Measurements from ENCODE around the gene VPS26B. TPM values are rescaled to one million over a fixed set of nuclear protein-coding genes. Genes with fewer than 3 reads are reported as not detected.

VPS26B gene
- total RNA-seq, 1 experiment from 2014 or later: 28.6 TPM

DNA sequence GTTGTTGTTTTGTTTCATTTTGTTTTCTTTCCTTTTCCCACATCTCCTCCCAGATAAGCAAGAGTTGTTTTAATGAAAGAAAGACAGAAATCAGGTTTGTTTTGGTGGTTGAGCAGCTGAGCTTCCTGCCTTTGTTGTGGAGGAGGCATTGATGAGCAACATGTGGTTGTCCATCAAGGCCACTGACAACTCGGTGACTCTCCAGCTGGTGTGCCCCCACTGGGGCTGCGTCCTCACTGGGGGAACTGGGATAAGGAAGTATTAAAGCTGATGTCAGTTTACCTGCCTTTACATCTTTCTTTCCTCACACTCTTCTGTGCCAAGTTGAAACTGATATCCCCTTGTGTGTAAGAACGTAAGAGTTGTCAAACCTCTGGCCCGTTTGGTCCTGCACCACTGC lies 5.9 kb downstream of the VPS26B start:
- intact Hi-C loops (cut with micrococcal nuclease; ENCODE audit: unreplicated experiment): no loop called here
- Histone ChIP-seq H4K20me1 (ENCODE audit: insufficient read depth) (no peaks in the 10 kb centered on the region), H3K4me2 (no peak overlapping the region), H3K4me3 (no peak overlapping the region), H3K27me3 (ENCODE audit: insufficient read depth, low read depth) (no peaks in the 10 kb centered on the region), H3K79me2 (ENCODE audit: low read depth) (peaks cover 26% of the 10 kb centered on the region; the same call in 1 of the 2 replicates), H2AFZ (no peak overlapping the region), H3K36me3 (ENCODE audit: low read depth) (no peaks in the 10 kb centered on the region), H3K9me3 (ENCODE audit: insufficient read depth, low read depth) (no peaks in the 10 kb centered on the region), H3K27ac (no peak overlapping the region), H3K9me2 (ENCODE audit: insufficient read depth) (no peaks in the 10 kb centered on the region), H3K4me1 (replicated peaks; ENCODE audit: insufficient read depth) (peaks cover 10% of the 10 kb centered on the region; the same call in 1 of the 2 replicates), H3F3A (ENCODE audit: insufficient read depth, low read depth) (no peaks in the 10 kb centered on the region)
- ChIA-PET POLR2A (ENCODE audit: unreplicated experiment) (no interaction called here), CTCF (no interaction called here)
- TF ChIP-seq, protein P1, sequence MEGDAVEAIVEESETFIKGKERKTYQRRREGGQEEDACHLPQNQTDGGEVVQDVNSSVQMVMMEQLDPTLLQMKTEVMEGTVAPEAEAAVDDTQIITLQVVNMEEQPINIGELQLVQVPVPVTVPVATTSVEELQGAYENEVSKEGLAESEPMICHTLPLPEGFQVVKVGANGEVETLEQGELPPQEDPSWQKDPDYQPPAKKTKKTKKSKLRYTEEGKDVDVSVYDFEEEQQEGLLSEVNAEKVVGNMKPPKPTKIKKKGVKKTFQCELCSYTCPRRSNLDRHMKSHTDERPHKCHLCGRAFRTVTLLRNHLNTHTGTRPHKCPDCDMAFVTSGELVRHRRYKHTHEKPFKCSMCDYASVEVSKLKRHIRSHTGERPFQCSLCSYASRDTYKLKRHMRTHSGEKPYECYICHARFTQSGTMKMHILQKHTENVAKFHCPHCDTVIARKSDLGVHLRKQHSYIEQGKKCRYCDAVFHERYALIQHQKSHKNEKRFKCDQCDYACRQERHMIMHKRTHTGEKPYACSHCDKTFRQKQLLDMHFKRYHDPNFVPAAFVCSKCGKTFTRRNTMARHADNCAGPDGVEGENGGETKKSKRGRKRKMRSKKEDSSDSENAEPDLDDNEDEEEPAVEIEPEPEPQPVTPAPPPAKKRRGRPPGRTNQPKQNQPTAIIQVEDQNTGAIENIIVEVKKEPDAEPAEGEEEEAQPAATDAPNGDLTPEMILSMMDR (conservative IDR thresholded peaks at IDR 0.05): no peak
- no peak for TF ChIP-seq EZH2 (IDR thresholded peaks at IDR 0.05; ENCODE audit: low read depth)
- DNase-seq: no peak
- BruUV-seq (replicated peaks): no TSS peak

DNA sequence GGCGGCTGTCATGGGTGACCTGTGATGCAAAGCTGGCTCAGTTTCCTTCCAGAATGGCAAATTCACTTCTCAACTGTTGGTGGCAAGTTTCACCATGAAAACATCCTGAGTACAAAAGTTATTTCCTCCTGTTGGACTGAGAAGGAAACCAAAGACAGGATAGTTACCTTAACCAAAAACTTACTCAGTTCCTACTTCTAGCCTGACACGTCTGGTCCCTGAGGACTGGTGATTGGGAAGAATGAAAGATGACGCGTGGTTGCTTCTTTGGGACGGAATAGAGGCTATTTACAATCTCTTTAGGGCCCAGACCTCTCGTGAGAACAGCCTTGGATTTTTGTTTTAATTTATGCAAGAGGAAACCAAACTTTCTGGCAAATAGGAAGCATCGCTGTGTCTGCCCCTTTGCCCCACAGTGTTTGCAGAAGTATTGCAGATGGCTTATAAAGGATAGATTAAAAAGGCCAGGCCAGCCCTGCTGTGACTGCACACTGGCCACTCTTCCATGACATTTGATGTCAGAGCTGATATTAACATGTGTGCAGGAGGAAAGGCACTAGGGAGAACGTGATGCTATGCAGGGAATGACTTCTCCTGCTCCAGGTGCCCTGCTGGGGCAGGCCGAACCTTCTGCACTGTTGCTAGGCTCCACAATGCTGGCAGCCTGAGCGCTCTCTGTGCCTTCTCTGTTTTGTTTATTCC lies 7.6 kb downstream of the VPS26B start:
- intact Hi-C loops (cut with micrococcal nuclease; ENCODE audit: unreplicated experiment): no loop called here
- Histone ChIP-seq H2AFZ (no peak overlapping the region), H3F3A (ENCODE audit: insufficient read depth, low read depth) (no peaks in the 10 kb centered on the region), H3K4me3 (no peak overlapping the region), H3K79me2 (ENCODE audit: low read depth) (peaks cover 9% of the 10 kb centered on the region; the same call in 1 of the 2 replicates), H3K27ac (no peak overlapping the region), H3K9me3 (ENCODE audit: insufficient read depth, low read depth) (no peaks in the 10 kb centered on the region), H3K9me2 (ENCODE audit: insufficient read depth) (no peaks in the 10 kb centered on the region), H3K36me3 (ENCODE audit: low read depth) (no peaks in the 10 kb centered on the region), H3K27me3 (ENCODE audit: insufficient read depth, low read depth) (no peaks in the 10 kb centered on the region), H3K4me2 (no peak overlapping the region), H4K20me1 (ENCODE audit: insufficient read depth) (no peaks in the 10 kb centered on the region), H3K4me1 (replicated peaks; ENCODE audit: insufficient read depth) (no peaks in the 10 kb centered on the region)
- ChIA-PET CTCF (no interaction called here), POLR2A (ENCODE audit: unreplicated experiment) (no interaction called here)
- DNase-seq: no peak
- BruUV-seq (replicated peaks): no TSS peak
- no peak for TF ChIP-seq EZH2 (IDR thresholded peaks at IDR 0.05; ENCODE audit: low read depth)
- TF ChIP-seq, protein P1 (conservative IDR thresholded peaks at IDR 0.05): no peak

DNA sequence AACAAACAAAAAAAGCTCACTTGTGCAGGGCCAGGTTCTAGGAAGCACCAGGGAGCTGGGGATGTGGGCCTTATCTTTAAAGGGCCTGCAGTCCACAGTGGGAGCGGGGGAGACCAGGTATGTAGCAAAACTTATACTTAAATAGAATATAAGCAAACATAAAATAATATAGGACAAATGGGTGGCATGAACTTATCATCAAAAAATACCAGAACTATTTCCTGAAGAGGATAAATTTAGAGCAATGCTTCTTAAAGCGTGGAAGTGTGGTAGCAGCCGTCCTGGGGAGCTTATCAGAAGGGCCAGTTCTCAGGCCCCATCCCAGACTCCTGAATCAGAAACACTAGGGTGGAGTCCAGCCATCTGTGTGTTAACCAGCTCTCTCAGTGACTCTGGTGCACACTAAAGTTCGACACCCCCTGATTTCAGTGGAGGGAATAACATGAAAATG lies 9.3 kb downstream of the VPS26B start:
- Histone ChIP-seq H3K9me2 (ENCODE audit: insufficient read depth) (no peaks in the 10 kb centered on the region), H3K79me2 (ENCODE audit: low read depth) (no peaks in the 10 kb centered on the region), H3K36me3 (ENCODE audit: low read depth) (no peaks in the 10 kb centered on the region), H3K27ac (no peak overlapping the region), H3K4me3 (no peak overlapping the region), H3K9me3 (ENCODE audit: insufficient read depth, low read depth) (no peaks in the 10 kb centered on the region), H3K4me1 (replicated peaks; ENCODE audit: insufficient read depth) (no peaks in the 10 kb centered on the region), H3K4me2 (no peak overlapping the region), H4K20me1 (ENCODE audit: insufficient read depth) (no peaks in the 10 kb centered on the region), H3F3A (ENCODE audit: insufficient read depth, low read depth) (no peaks in the 10 kb centered on the region), H3K27me3 (ENCODE audit: insufficient read depth, low read depth) (no peaks in the 10 kb centered on the region), H2AFZ (no peak overlapping the region)
- TF ChIP-seq, protein P1 (conservative IDR thresholded peaks at IDR 0.05): no peak
- TF ChIP-seq EZH2 (IDR thresholded peaks at IDR 0.05; ENCODE audit: low read depth): no peak
- DNase-seq: no peak
- ChIA-PET POLR2A (ENCODE audit: unreplicated experiment) (no interaction called here), CTCF (no interaction called here)
- intact Hi-C loops (cut with micrococcal nuclease; ENCODE audit: unreplicated experiment): no loop called here
- BruUV-seq (replicated peaks): no TSS peak

Data from PC-9 (cell line).